Stimulated activated memory B cell treated with anti-CD40 and anti-IgM and Interleukin-4, amounts not matched to agents 10 μg/mL and 1 μg/mL and 100 μg/mL, for 72 hours (primary cell): ENCODE results near the gene CELF4.
A peak's percentile ranks its signal among the peaks of the same experiment; 100 is the strongest.

Experiments
- ATAC-seq: fragments of 150-1000 bp; cut with Tn5 transposase; 2 replicates; pipeline ENCODE4 v1.10.0; 2021
- H3K27ac Mint-ChIP-seq: one replicate; pipeline ENCODE4 v1.8.0; 2022; ENCODE audit warnings: mild to moderate bottlenecking, mixed read lengths
- H3K27me3 Mint-ChIP-seq: one replicate; pipeline ENCODE4 v1.8.0; 2022; ENCODE audit warnings: mixed read lengths
- H3K36me3 Mint-ChIP-seq: one replicate; pipeline ENCODE4 v1.8.0; 2022; ENCODE audit warnings: mixed read lengths
- H3K4me1 Mint-ChIP-seq: one replicate; pipeline ENCODE4 v1.8.0; 2022; ENCODE audit warnings: mixed read lengths
- H3K4me3 Mint-ChIP-seq: one replicate; pipeline ENCODE4 v1.8.0; 2022; ENCODE audit warnings: mild to moderate bottlenecking, moderate library complexity, mixed read lengths
- H3K9me3 Mint-ChIP-seq: one replicate; pipeline ENCODE4 v1.8.0; 2022; ENCODE audit warnings: mixed read lengths

CELF4 gene

GRCh38 chr18:37407571-37407970 lies 158.0 kb downstream of the CELF4 start:
- ATAC-seq = no peak
- Mint-ChIP-seq H3K4me1 (no peaks in the 10 kb centered on the region), H3K9me3 (no peaks in the 10 kb centered on the region), H3K36me3 (no peaks in the 10 kb centered on the region), H3K4me3 (no peak overlapping the region), H3K27ac (no peak overlapping the region), H3K27me3 (peaks cover 14% of the 10 kb centered on the region)

GRCh38 chr18:37405772-37406171 lies 159.8 kb downstream of the CELF4 start:
- Mint-ChIP-seq H3K9me3 (no peaks in the 10 kb centered on the region), H3K27ac (no peak overlapping the region), H3K36me3 (no peaks in the 10 kb centered on the region), H3K27me3 (peaks cover 14% of the 10 kb centered on the region), H3K4me3 (no peak overlapping the region), H3K4me1 (no peaks in the 10 kb centered on the region)
- ATAC-seq = no peak

GRCh38 chr18:37405229-37405628 lies 160.4 kb downstream of the CELF4 start:
- Mint-ChIP-seq H3K27ac (no peak overlapping the region), H3K4me1 (no peaks in the 10 kb centered on the region), H3K27me3 (peaks cover 14% of the 10 kb centered on the region), H3K4me3 (no peak overlapping the region), H3K9me3 (no peaks in the 10 kb centered on the region), H3K36me3 (no peaks in the 10 kb centered on the region)
- ATAC-seq = no peak

- H3K4me3 Mint-ChIP-seq = no peak overlapping the region
- no peak for ATAC-seq
- H3K27me3 Mint-ChIP-seq = peaks cover 14% of the 10 kb centered on the region
- H3K4me1 Mint-ChIP-seq = no peaks in the 10 kb centered on the region
- no peaks in the 10 kb centered on the region for H3K36me3 Mint-ChIP-seq
- no peak overlapping the region for H3K27ac Mint-ChIP-seq
- H3K9me3 Mint-ChIP-seq = no peaks in the 10 kb centered on the region
Measured at GRCh38 chr18:37403788-37404187, 161.8 kb downstream of the CELF4 start.

GRCh38 chr18:37403100-37403781 lies 162.4 kb downstream of the CELF4 start:
- peak; percentile 3 for ATAC-seq
- H3K9me3 Mint-ChIP-seq = no peaks in the 10 kb centered on the region
- H3K27ac Mint-ChIP-seq = no peak overlapping the region
- peaks cover 14% of the 10 kb centered on the region for H3K27me3 Mint-ChIP-seq
- H3K4me3 Mint-ChIP-seq = no peak overlapping the region
- H3K36me3 Mint-ChIP-seq = no peaks in the 10 kb centered on the region
- H3K4me1 Mint-ChIP-seq = no peaks in the 10 kb centered on the region

DNA sequence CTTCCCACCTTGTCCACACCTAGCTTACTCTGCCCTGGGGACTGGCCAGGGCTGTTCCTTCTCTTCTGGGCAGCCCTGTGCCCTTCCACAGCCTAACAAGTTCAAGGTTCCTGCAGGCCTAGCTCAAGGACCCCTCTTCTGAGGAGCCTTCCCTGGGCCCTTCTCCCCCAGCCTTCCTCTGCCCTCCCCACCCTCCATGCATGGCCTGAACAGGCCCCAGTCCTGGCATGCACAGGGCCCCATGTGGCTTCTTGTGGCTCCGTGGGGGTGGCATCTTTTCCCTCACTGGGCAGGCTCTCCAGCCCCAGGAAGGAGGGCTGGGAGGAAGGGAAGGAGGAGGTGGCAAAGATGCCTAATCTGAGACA lies 162.9 kb downstream of the CELF4 start:
- no peak overlapping the region for H3K4me3 Mint-ChIP-seq
- peaks cover 14% of the 10 kb centered on the region for H3K27me3 Mint-ChIP-seq
- no peak for ATAC-seq
- no peaks in the 10 kb centered on the region for H3K9me3 Mint-ChIP-seq
- H3K4me1 Mint-ChIP-seq = no peaks in the 10 kb centered on the region
- H3K27ac Mint-ChIP-seq = no peak overlapping the region
- no peaks in the 10 kb centered on the region for H3K36me3 Mint-ChIP-seq

DNA sequence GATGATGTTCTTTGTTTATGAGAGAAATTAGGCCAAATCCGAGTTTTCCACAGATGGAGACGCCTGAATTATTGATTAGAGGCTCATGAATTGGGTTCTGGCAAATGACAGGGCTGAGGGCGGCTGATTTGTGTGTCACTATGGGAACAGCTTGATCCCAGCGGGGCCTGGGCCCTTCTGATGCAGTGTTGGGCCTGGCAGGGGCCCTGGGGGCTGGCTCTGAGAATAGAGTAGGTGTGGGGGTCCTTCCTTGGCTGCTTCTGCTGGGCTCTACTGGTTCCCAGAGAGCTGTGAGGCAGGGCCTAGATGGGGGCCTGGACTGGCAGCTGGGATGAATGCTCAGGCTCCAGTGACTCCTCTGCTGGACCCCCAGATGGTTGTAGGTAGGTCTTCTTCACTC lies 164.8 kb downstream of the CELF4 start:
- no peaks in the 10 kb centered on the region for H3K9me3 Mint-ChIP-seq
- H3K27me3 Mint-ChIP-seq = peaks cover 15% of the 10 kb centered on the region

DNA sequence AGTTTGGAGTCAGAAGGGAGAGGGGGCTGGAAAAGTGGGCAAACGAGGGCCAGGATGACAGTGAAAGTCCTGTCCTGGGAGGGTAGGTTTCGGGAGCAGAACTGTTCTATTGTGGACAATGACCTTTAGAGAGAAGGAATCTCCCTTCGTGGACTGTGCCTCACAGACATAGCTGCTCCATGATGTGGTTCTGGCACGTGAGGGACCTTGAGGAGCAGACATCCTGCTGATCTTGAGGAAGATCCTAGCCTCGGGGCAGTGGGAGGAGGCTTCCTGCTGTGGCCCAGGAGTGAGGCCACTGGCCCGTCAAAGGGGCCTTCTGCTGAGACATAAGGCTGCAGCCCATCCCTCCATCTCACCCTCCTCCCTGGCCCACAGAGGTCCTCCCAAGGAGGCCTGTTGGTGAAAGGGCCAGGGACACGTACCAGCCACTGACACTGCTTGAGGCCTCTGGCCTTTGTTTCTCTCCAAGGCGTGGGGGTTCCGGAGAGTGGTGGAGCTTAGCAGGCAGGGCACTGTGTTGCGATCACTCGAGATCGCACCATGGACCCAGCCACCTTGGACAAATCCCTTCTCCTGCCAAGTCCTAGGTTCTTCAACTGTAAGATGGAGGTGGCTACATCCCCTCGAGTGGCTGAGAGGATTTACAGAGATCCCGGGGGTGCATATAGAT lies 167.2 kb downstream of the CELF4 start:
- no peak for ATAC-seq
- Mint-ChIP-seq H3K4me1 (peaks cover 9% of the 10 kb centered on the region), H3K36me3 (no peaks in the 10 kb centered on the region), H3K27ac (no peak overlapping the region), H3K27me3 (peaks cover 23% of the 10 kb centered on the region), H3K4me3 (no peak overlapping the region), H3K9me3 (no peaks in the 10 kb centered on the region)

More for the DNA sequence above, 164.8 kb downstream of the CELF4 start:
- Mint-ChIP-seq H3K27ac (no peak overlapping the region), H3K4me3 (no peak overlapping the region), H3K4me1 (no peaks in the 10 kb centered on the region), H3K36me3 (no peaks in the 10 kb centered on the region)
- ATAC-seq = no peak

GRCh38 chr18:37397814-37398213 lies 167.8 kb downstream of the CELF4 start:
- H3K9me3 Mint-ChIP-seq = no peaks in the 10 kb centered on the region
- H3K27ac Mint-ChIP-seq = no peak overlapping the region
- peaks cover 15% of the 10 kb centered on the region for H3K4me1 Mint-ChIP-seq
- H3K36me3 Mint-ChIP-seq = no peaks in the 10 kb centered on the region
- H3K27me3 Mint-ChIP-seq = peaks cover 29% of the 10 kb centered on the region
- H3K4me3 Mint-ChIP-seq = no peak overlapping the region
- ATAC-seq = no peak

DNA sequence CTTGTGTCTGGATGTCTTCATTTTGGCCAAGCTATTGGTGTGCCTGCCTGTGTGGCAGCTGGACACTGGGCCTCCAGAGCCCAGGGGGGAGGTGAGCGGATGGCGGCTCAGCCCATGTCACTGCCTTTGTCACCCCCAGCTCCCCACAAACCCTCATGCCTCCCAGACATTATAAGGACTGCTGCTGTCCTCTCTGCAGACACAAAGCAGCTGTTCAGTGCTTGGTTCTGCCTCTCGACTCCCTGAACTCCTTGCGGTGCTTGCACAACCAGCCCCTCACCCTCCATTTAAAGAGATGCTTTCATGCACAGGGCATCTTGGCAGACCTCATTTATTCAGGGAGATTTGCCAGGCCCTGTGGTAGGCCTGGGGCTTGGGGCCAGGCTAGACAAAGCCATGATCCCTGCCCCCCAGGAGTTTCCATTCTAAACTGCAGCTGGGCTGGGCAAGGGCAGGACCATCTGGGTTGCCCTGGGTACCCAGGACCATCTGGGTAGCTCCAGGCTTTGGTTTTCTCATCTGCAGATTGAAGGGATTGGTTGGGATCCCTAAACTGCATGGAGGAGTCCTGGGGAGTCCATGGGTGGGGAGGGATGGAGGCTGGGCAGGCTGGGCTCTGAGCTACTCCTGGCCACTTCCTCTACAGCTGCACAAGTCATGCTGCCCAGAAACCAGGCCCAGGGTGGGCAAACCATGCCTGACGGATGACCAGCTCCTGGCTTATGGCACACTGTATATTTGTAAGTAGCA lies 168.5 kb downstream of the CELF4 start:
- H3K4me1 Mint-ChIP-seq = peaks cover 21% of the 10 kb centered on the region
- no peaks in the 10 kb centered on the region for H3K9me3 Mint-ChIP-seq
- ATAC-seq = no peak
- H3K36me3 Mint-ChIP-seq = no peaks in the 10 kb centered on the region
- H3K27ac Mint-ChIP-seq = no peak overlapping the region
- H3K4me3 Mint-ChIP-seq = no peak overlapping the region
- peaks cover 33% of the 10 kb centered on the region for H3K27me3 Mint-ChIP-seq

DNA sequence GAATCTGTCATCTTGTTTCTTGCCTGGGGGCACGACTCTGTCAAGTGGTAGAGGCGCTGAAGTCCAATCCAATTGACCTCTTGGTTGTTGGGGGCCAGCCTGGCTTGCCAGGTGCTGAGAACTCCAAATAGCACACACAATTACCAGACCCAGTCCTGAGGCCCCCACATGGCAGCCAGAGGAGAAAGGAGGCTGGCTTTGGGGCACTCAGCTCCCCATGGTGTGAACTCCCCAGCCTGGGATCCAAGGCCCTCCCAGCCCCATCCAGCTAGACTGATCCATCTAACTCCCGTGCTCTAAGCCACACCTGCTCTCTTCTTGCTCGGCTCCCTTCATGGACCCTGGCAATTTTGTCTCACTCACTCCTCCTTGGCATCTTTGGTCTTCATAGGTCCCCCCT lies 170.0 kb downstream of the CELF4 start:
- H3K27ac Mint-ChIP-seq = no peak overlapping the region
- peaks cover 46% of the 10 kb centered on the region for H3K27me3 Mint-ChIP-seq
- H3K4me3 Mint-ChIP-seq = no peak overlapping the region
- no peak for ATAC-seq
- H3K36me3 Mint-ChIP-seq = no peaks in the 10 kb centered on the region
- peaks cover 23% of the 10 kb centered on the region for H3K4me1 Mint-ChIP-seq
- no peaks in the 10 kb centered on the region for H3K9me3 Mint-ChIP-seq

DNA sequence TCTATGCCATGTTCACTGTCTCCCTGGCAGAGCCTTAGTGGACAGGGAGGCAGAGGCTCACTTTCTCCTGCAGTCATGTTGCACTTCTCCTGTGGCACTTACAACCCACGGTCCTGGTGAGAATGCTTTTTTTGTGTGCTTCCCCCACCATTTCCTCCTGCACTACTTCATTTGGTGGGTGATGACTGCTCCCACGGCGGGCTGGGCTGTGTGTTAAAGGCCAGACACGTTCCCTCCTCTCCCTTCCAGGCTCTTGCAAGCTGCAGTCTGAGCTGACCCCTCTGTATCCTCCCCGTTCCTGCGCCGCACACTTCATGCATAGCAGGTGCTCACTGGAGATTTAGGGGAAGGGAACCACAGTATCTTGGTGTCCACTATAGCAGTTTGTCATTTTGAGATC lies 170.5 kb downstream of the CELF4 start:
- peaks cover 23% of the 10 kb centered on the region for H3K4me1 Mint-ChIP-seq
- peak overlapping the region; percentile 57 for H3K4me3 Mint-ChIP-seq
- H3K36me3 Mint-ChIP-seq = no peaks in the 10 kb centered on the region
- H3K27ac Mint-ChIP-seq = no peak overlapping the region
- no peaks in the 10 kb centered on the region for H3K9me3 Mint-ChIP-seq
- H3K27me3 Mint-ChIP-seq = peaks cover 51% of the 10 kb centered on the region
- no peak for ATAC-seq

DNA sequence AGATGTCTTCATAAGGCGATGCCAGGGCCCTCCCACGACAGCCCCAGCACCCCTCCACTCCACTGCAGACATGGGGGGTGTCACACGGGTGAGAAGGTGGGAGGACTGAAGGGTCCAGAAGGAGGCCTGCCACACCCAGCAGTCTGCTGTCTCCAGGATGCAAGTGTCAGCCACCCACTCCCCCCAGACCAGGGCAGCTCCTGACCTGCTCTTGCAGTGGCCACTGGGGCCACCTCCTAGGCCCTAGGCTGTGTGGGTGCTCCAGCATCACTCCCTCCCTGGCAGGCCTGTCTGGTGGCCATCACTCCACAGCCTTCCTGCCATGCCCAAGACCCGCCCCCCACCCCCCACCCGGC lies 171.0 kb downstream of the CELF4 start:
- no peak for ATAC-seq
- H3K4me1 Mint-ChIP-seq = peaks cover 23% of the 10 kb centered on the region
- no peak overlapping the region for H3K27ac Mint-ChIP-seq
- H3K4me3 Mint-ChIP-seq = no peak overlapping the region
- H3K36me3 Mint-ChIP-seq = no peaks in the 10 kb centered on the region
- H3K9me3 Mint-ChIP-seq = no peaks in the 10 kb centered on the region
- peaks cover 57% of the 10 kb centered on the region for H3K27me3 Mint-ChIP-seq

- no peak overlapping the region for H3K27ac Mint-ChIP-seq
- H3K9me3 Mint-ChIP-seq = no peaks in the 10 kb centered on the region
- H3K27me3 Mint-ChIP-seq = peaks cover 62% of the 10 kb centered on the region
- no peak overlapping the region for H3K4me3 Mint-ChIP-seq
- no peaks in the 10 kb centered on the region for H3K36me3 Mint-ChIP-seq
- ATAC-seq = no peak
- H3K4me1 Mint-ChIP-seq = peaks cover 23% of the 10 kb centered on the region
Measured at GRCh38 chr18:37393945-37394609, 171.5 kb downstream of the CELF4 start.

DNA sequence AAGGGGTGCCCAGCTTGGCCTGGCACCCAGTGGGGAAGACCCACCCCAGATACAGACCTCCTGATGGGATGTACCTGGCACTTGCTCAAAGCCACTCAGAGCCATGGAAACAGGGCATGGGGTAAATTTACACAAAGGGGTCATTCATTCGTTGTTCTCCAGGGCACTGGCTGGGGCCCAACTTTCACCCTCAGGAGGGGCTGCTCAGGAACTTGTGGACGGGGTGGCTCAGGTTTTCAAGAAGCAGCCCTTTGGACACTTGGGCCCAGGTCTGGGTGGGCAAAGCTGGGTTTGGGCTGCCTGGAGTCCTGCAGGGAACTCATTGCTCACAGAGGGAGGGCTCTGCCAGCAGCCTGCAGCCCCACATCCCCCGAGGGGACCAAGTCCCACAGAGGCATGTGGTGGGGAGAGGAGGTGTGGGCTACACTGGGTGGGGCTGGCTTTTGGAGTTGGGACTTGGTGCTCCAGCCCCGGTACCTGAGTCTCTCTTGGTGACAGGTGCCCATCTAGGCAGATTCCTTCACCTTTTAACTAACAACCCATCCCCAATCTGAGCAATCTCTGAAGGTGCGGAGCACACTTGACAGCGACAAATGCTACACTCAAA lies 172.3 kb downstream of the CELF4 start:
- no peak for ATAC-seq
- Mint-ChIP-seq H3K27me3 (peaks cover 68% of the 10 kb centered on the region), H3K36me3 (no peaks in the 10 kb centered on the region), H3K27ac (no peak overlapping the region), H3K4me3 (peak overlapping the region; percentile 32), H3K9me3 (no peaks in the 10 kb centered on the region), H3K4me1 (peaks cover 23% of the 10 kb centered on the region)
